ENCODE measurements around the gene MCEMP1.

MCEMP1 gene

GRCh38 chr19:7699003-7699402 lies 22.1 kb downstream of the MCEMP1 start:
- DNase-seq, result no peak

- no peak for DNase-seq
Measured at GRCh38 chr19:7699417-7700401, 22.8 kb downstream of the MCEMP1 start.

GRCh38 chr19:7701049-7701653 lies 24.3 kb downstream of the MCEMP1 start:
- DNase-seq, result no peak

GRCh38 chr19:7701654-7702457 lies 25.0 kb downstream of the MCEMP1 start, which contains the start of gene FCER2:
FCER2 (minus strand) TSS chr19:7702131; CDS start chr19:7699760, 2,371 bp downstream.
- no peak for DNase-seq

GRCh38 chr19:7703332-7703731 lies 26.4 kb downstream of the MCEMP1 start:
- no peak for DNase-seq

GRCh38 chr19:7704280-7705060 lies 27.6 kb downstream of the MCEMP1 start:
- DNase-seq, result no peak

- no peak for DNase-seq
Measured at GRCh38 chr19:7705387-7706187, 28.7 kb downstream of the MCEMP1 start.

GRCh38 chr19:7706188-7706954 lies 29.5 kb downstream of the MCEMP1 start:
- DNase-seq, result no peak

GRCh38 chr19:7706955-7707456 lies 30.1 kb downstream of the MCEMP1 start:
- no peak for DNase-seq

GRCh38 chr19:7709932-7710460 lies 33.1 kb downstream of the MCEMP1 start:
- DNase-seq, result no peak

- DNase-seq, result no peak
Measured at GRCh38 chr19:7710616-7711015, 33.7 kb downstream of the MCEMP1 start.

GRCh38 chr19:7715671-7716070 lies 38.8 kb downstream of the MCEMP1 start:
- DNase-seq, result no peak

GRCh38 chr19:7716762-7717161 lies 39.9 kb downstream of the MCEMP1 start:
- DNase-seq, result no peak

GRCh38 chr19:7718668-7719067 lies 41.8 kb downstream of the MCEMP1 start:
- DNase-seq, result no peak

GRCh38 chr19:7720351-7720750 lies 43.5 kb downstream of the MCEMP1 start:
- DNase-seq, result no peak

GRCh38 chr19:7722231-7722651 lies 45.4 kb downstream of the MCEMP1 start:
- DNase-seq, result no peak

- DNase-seq, result no peak
Measured at GRCh38 chr19:7725791-7726190, 48.9 kb downstream of the MCEMP1 start.

GRCh38 chr19:7729211-7729610 lies 52.3 kb downstream of the MCEMP1 start:
- DNase-seq, result no peak
